HG03139 (cell line): ENCODE data around the gene SMYD2.

ENCODE experiments used
- ATAC-seq: cut with Tn5 transposase; IDR thresholded peaks from one replicate; pipeline ENCODE4 v1.9.1; 2021; ENCODE audit not compliant: unreplicated experiment

Gene SMYD2

GRCh38 chr1:214360525-214361164 is 79.7 kb downstream of the SMYD2 start:
- ATAC-seq, result no peak

GRCh38 chr1:214361636-214362035 is 80.7 kb downstream of the SMYD2 start:
- ATAC-seq, result no peak

- ATAC-seq, result no peak
Measured at GRCh38 chr1:214362188-214362882, 81.4 kb downstream of the SMYD2 start.

GRCh38 chr1:214363386-214363785 is 82.4 kb downstream of the SMYD2 start:
- ATAC-seq, result no peak

GRCh38 chr1:214364386-214364785 is 83.4 kb downstream of the SMYD2 start:
- no peak for ATAC-seq

GRCh38 chr1:214364786-214365295 is 83.9 kb downstream of the SMYD2 start:
- ATAC-seq, result no peak

- no peak for ATAC-seq
Measured at GRCh38 chr1:214367841-214368240, 86.9 kb downstream of the SMYD2 start.

- ATAC-seq, result no peak
Measured at GRCh38 chr1:214369364-214369763, 88.4 kb downstream of the SMYD2 start.

- ATAC-seq, result no peak
Measured at GRCh38 chr1:214370615-214371014, 89.7 kb downstream of the SMYD2 start.

- no peak for ATAC-seq
Measured at GRCh38 chr1:214372092-214372491, 91.1 kb downstream of the SMYD2 start.

- ATAC-seq, result no peak
Measured at GRCh38 chr1:214377485-214377884, 96.5 kb downstream of the SMYD2 start.

GRCh38 chr1:214377886-214378285 is 96.9 kb downstream of the SMYD2 start:
- no peak for ATAC-seq

- no peak for ATAC-seq
Measured at GRCh38 chr1:214378492-214378891, 97.5 kb downstream of the SMYD2 start.

GRCh38 chr1:214379236-214379970 is 98.4 kb downstream of the SMYD2 start:
- no peak for ATAC-seq

- no peak for ATAC-seq
Measured at GRCh38 chr1:214380396-214380795, 99.4 kb downstream of the SMYD2 start.

- no peak for ATAC-seq
Measured at GRCh38 chr1:214380986-214381695, 100.2 kb downstream of the SMYD2 start.

- no peak for ATAC-seq
Measured at GRCh38 chr1:214383381-214384372, 102.7 kb downstream of the SMYD2 start.

- no peak for ATAC-seq
Measured at GRCh38 chr1:214384373-214385079, 103.6 kb downstream of the SMYD2 start.

- ATAC-seq, result no peak
Measured at GRCh38 chr1:214385428-214385827, 104.5 kb downstream of the SMYD2 start.
